Measurements from ENCODE around the gene MTMR10.

MTMR10 gene

GRCh38 chr15:30954674-30955073 lies 36.8 kb downstream of the MTMR10 start:
- no peaks in the 10 kb centered on the region for H3K9me3 Mint-ChIP-seq
- no peak overlapping the region for H3K4me3 Mint-ChIP-seq
- peaks cover 48% of the 10 kb centered on the region for H3K36me3 Mint-ChIP-seq (ENCODE audit: low read depth)
- no peak overlapping the region for H3K27ac Mint-ChIP-seq
- peaks cover 10% of the 10 kb centered on the region for H3K4me1 Mint-ChIP-seq (ENCODE audit: low read depth)
- H3K27me3 Mint-ChIP-seq (ENCODE audit: low read depth) = no peaks in the 10 kb centered on the region

- peaks cover 10% of the 10 kb centered on the region for H3K4me1 Mint-ChIP-seq (ENCODE audit: low read depth)
- no peak overlapping the region for H3K4me3 Mint-ChIP-seq
- H3K9me3 Mint-ChIP-seq = peaks cover 4% of the 10 kb centered on the region
- peaks cover 55% of the 10 kb centered on the region for H3K36me3 Mint-ChIP-seq (ENCODE audit: low read depth)
- H3K27me3 Mint-ChIP-seq (ENCODE audit: low read depth) = no peaks in the 10 kb centered on the region
- H3K27ac Mint-ChIP-seq = peak overlapping the region; percentile 14
Observed at GRCh38 chr15:30953731-30954378, 37.6 kb downstream of the MTMR10 start.

GRCh38 chr15:30953183-30953582 lies 38.2 kb downstream of the MTMR10 start:
- H3K36me3 Mint-ChIP-seq (ENCODE audit: low read depth) = peaks cover 58% of the 10 kb centered on the region

GRCh38 chr15:30943654-30944335 lies 47.6 kb downstream of the MTMR10 start:
- Mint-ChIP-seq H3K27ac (no peak overlapping the region), H3K36me3 (ENCODE audit: low read depth) (peaks cover 45% of the 10 kb centered on the region), H3K9me3 (no peaks in the 10 kb centered on the region), H3K4me1 (ENCODE audit: low read depth) (no peaks in the 10 kb centered on the region), H3K4me3 (no peak overlapping the region), H3K27me3 (ENCODE audit: low read depth) (no peaks in the 10 kb centered on the region)

More at GRCh38 chr15:30953183-30953582, 38.2 kb downstream of the MTMR10 start:
- Mint-ChIP-seq H3K9me3 (peaks cover 4% of the 10 kb centered on the region), H3K27me3 (ENCODE audit: low read depth) (no peaks in the 10 kb centered on the region), H3K4me3 (no peak overlapping the region), H3K27ac (no peak overlapping the region), H3K4me1 (ENCODE audit: low read depth) (peaks cover 10% of the 10 kb centered on the region)

- peaks cover 44% of the 10 kb centered on the region for H3K36me3 Mint-ChIP-seq (ENCODE audit: low read depth)
- no peak overlapping the region for H3K27ac Mint-ChIP-seq
- no peaks in the 10 kb centered on the region for H3K27me3 Mint-ChIP-seq (ENCODE audit: low read depth)
Observed at GRCh38 chr15:30941520-30941919, 49.9 kb downstream of the MTMR10 start.

GRCh38 chr15:30940359-30940758 lies 51.1 kb downstream of the MTMR10 start:
- H3K27me3 Mint-ChIP-seq (ENCODE audit: low read depth) = no peaks in the 10 kb centered on the region
- no peak overlapping the region for H3K4me3 Mint-ChIP-seq
- peaks cover 2% of the 10 kb centered on the region for H3K4me1 Mint-ChIP-seq (ENCODE audit: low read depth)
- H3K9me3 Mint-ChIP-seq = no peaks in the 10 kb centered on the region
- no peak overlapping the region for H3K27ac Mint-ChIP-seq
- peaks cover 42% of the 10 kb centered on the region for H3K36me3 Mint-ChIP-seq (ENCODE audit: low read depth)

More at GRCh38 chr15:30941520-30941919, 49.9 kb downstream of the MTMR10 start:
- no peaks in the 10 kb centered on the region for H3K4me1 Mint-ChIP-seq (ENCODE audit: low read depth)
- H3K9me3 Mint-ChIP-seq = no peaks in the 10 kb centered on the region
- no peak overlapping the region for H3K4me3 Mint-ChIP-seq

- Mint-ChIP-seq H3K27ac (no peak overlapping the region), H3K36me3 (ENCODE audit: low read depth) (peaks cover 46% of the 10 kb centered on the region)
Observed at GRCh38 chr15:30939161-30939560, 52.3 kb downstream of the MTMR10 start.

GRCh38 chr15:30933293-30933692 lies 58.1 kb downstream of the MTMR10 start:
- Mint-ChIP-seq H3K9me3 (no peaks in the 10 kb centered on the region), H3K36me3 (ENCODE audit: low read depth) (peaks cover 44% of the 10 kb centered on the region), H3K27ac (no peak overlapping the region), H3K4me1 (ENCODE audit: low read depth) (peaks cover 9% of the 10 kb centered on the region), H3K4me3 (no peak overlapping the region), H3K27me3 (ENCODE audit: low read depth) (no peaks in the 10 kb centered on the region)

More at GRCh38 chr15:30939161-30939560, 52.3 kb downstream of the MTMR10 start:
- Mint-ChIP-seq H3K9me3 (no peaks in the 10 kb centered on the region), H3K4me3 (no peak overlapping the region), H3K27me3 (ENCODE audit: low read depth) (no peaks in the 10 kb centered on the region), H3K4me1 (ENCODE audit: low read depth) (peaks cover 2% of the 10 kb centered on the region)

- no peaks in the 10 kb centered on the region for H3K9me3 Mint-ChIP-seq
- no peaks in the 10 kb centered on the region for H3K27me3 Mint-ChIP-seq (ENCODE audit: low read depth)
- peaks cover 7% of the 10 kb centered on the region for H3K4me1 Mint-ChIP-seq (ENCODE audit: low read depth)
- no peak overlapping the region for H3K4me3 Mint-ChIP-seq
- H3K27ac Mint-ChIP-seq = no peak overlapping the region
- H3K36me3 Mint-ChIP-seq (ENCODE audit: low read depth) = peaks cover 42% of the 10 kb centered on the region
Observed at GRCh38 chr15:30930422-30930821, 61.0 kb downstream of the MTMR10 start.

- Mint-ChIP-seq H3K27ac (no peak overlapping the region), H3K4me1 (ENCODE audit: low read depth) (peaks cover 7% of the 10 kb centered on the region), H3K27me3 (ENCODE audit: low read depth) (no peaks in the 10 kb centered on the region), H3K9me3 (no peaks in the 10 kb centered on the region), H3K36me3 (ENCODE audit: low read depth) (peaks cover 39% of the 10 kb centered on the region), H3K4me3 (no peak overlapping the region)
Observed at GRCh38 chr15:30929982-30930381, 61.4 kb downstream of the MTMR10 start.

GRCh38 chr15:30929064-30929669 lies 62.3 kb downstream of the MTMR10 start:
- peaks cover 36% of the 10 kb centered on the region for H3K36me3 Mint-ChIP-seq (ENCODE audit: low read depth)
- no peaks in the 10 kb centered on the region for H3K27me3 Mint-ChIP-seq (ENCODE audit: low read depth)
- no peak overlapping the region for H3K4me3 Mint-ChIP-seq
- H3K27ac Mint-ChIP-seq = no peak overlapping the region
- H3K9me3 Mint-ChIP-seq = no peaks in the 10 kb centered on the region
- peaks cover 7% of the 10 kb centered on the region for H3K4me1 Mint-ChIP-seq (ENCODE audit: low read depth)

GRCh38 chr15:30928076-30928475 lies 63.4 kb downstream of the MTMR10 start:
- H3K4me1 Mint-ChIP-seq (ENCODE audit: low read depth) = peaks cover 4% of the 10 kb centered on the region
- no peak overlapping the region for H3K27ac Mint-ChIP-seq
- no peak overlapping the region for H3K4me3 Mint-ChIP-seq
- no peaks in the 10 kb centered on the region for H3K9me3 Mint-ChIP-seq
- H3K36me3 Mint-ChIP-seq (ENCODE audit: low read depth) = peaks cover 35% of the 10 kb centered on the region
- no peaks in the 10 kb centered on the region for H3K27me3 Mint-ChIP-seq (ENCODE audit: low read depth)

GRCh38 chr15:30927148-30927761 lies 64.2 kb downstream of the MTMR10 start:
- H3K4me3 Mint-ChIP-seq = no peak overlapping the region
- H3K36me3 Mint-ChIP-seq (ENCODE audit: low read depth) = peaks cover 37% of the 10 kb centered on the region
- no peaks in the 10 kb centered on the region for H3K9me3 Mint-ChIP-seq
- H3K27ac Mint-ChIP-seq = no peak overlapping the region
- no peaks in the 10 kb centered on the region for H3K27me3 Mint-ChIP-seq (ENCODE audit: low read depth)
- peaks cover under 1% of the 10 kb centered on the region for H3K4me1 Mint-ChIP-seq (ENCODE audit: low read depth)

GRCh38 chr15:30926161-30926560 lies 65.3 kb downstream of the MTMR10 start:
- H3K4me3 Mint-ChIP-seq = no peak overlapping the region
- no peaks in the 10 kb centered on the region for H3K27me3 Mint-ChIP-seq (ENCODE audit: low read depth)
- no peak overlapping the region for H3K27ac Mint-ChIP-seq
- H3K36me3 Mint-ChIP-seq (ENCODE audit: low read depth) = peaks cover 40% of the 10 kb centered on the region
- H3K4me1 Mint-ChIP-seq (ENCODE audit: low read depth) = no peaks in the 10 kb centered on the region
- H3K9me3 Mint-ChIP-seq = no peaks in the 10 kb centered on the region
